Peyer's patch (tissue), 4 donors: ENCODE measurements around the gene SF3B4. TPM values are rescaled to one million over a fixed set of nuclear protein-coding genes. Genes with fewer than 3 reads are reported as not detected.
"Not testable (repeated sequence)": the region's sequence is repeated elsewhere in the genome, so short reads cannot be mapped to it uniquely, and the experiment has no call there.

ENCODE experiments used
- DNase-seq, 3 donors: peaks; one replicate each; pipeline ENCODE4 v3.0.0-alpha.2; 2017 to 2019
- H3K27ac ChIP-seq, 4 donors: fragments of 200-600 bp; sonication (generic); one replicate each; pipeline ENCODE4 v1.5.1; 2016 to 2019
- H3K27me3 ChIP-seq, 2 donors: fragments of 200-600 bp; sonication (generic); one replicate each; pipeline ENCODE4 v1.5.1; 2019
- H3K36me3 ChIP-seq, 3 donors: fragments of 200-600 bp; sonication (generic); one replicate each; pipeline ENCODE4 v1.5.1; 2016 to 2019
- H3K4me1 ChIP-seq, 4 donors: fragments of 200-600 bp; sonication (generic); one replicate each; pipeline ENCODE4 v1.5.1; 2016 to 2019
- H3K4me3 ChIP-seq, 4 donors: fragments of 200-600 bp; sonication (generic); 1 replicate in 3 of 4; 2 replicates in 1 of 4; pipeline ENCODE4 v1.5.1; 2016 to 2019; ENCODE audit warnings: mild to moderate bottlenecking in 1 of 4
- H3K9me3 ChIP-seq, 4 donors: fragments of 200-600 bp; sonication (generic); one replicate each; pipeline ENCODE4 v1.5.1; 2016 to 2019; ENCODE audit warnings: mild to moderate bottlenecking in 1 of 4
- CTCF ChIP-seq, 6 experiments: fragments of 450-650 bp in 4 of 6; fragments of 200-600 bp in 2 of 6; sonication (generic) in 1 of 6; IDR thresholded peaks; one replicate each; pipeline ENCODE4 v1.5.1; 2017 to 2019; ENCODE audit warnings: antibody characterized with exemption in 6 of 6, mild to moderate bottlenecking in 3 of 6, moderate library complexity in 1 of 6
- POLR2A ChIP-seq, 2 donors: fragments of 450-650 bp; IDR thresholded peaks; one replicate each; pipeline ENCODE4 v1.5.1; 2017; ENCODE audit warnings: antibody characterized with exemption in 2 of 2, mild to moderate bottlenecking in 2 of 2, moderate library complexity in 2 of 2
- total RNA-seq, 4 donors: library from RNA; depleted of rRNA; stranded (reverse); fragments of >200 nt; gene quantifications; one replicate each; pipeline ENCODE4 v1.1.0, GENCODE V29; 2016

Gene SF3B4
- total RNA-seq, 4 donors from 2014 or later: 21.0 to 32.2 (median 28.2) TPM

GRCh38 chr1:149949911-149950310, 22.3 kb upstream of the SF3B4 start:
- Histone ChIP-seq H3K4me3 (no peak overlapping the region), H3K9me3 (no peaks in the 10 kb centered on the region), H3K4me1 (no peaks in the 10 kb centered on the region), H3K36me3 (peaks cover 0 to 51% (median 0%) of the 10 kb centered on the region in 3 donors), H3K27me3 (no peaks in the 10 kb centered on the region), H3K27ac (no peak overlapping the region)
- TF ChIP-seq CTCF (IDR thresholded peaks at IDR 0.05) (no peak), POLR2A (IDR thresholded peaks at IDR 0.05) (no peak)
- DNase-seq: no peak

GRCh38 chr1:149945206-149945605, 17.6 kb upstream of the SF3B4 start:
- Histone ChIP-seq H3K36me3 (peaks cover 0 to 63% (median 0%) of the 10 kb centered on the region in 3 donors), H3K9me3 (no peaks in the 10 kb centered on the region), H3K27ac (no peak overlapping the region), H3K4me1 (no peaks in the 10 kb centered on the region), H3K27me3 (no peaks in the 10 kb centered on the region), H3K4me3 (no peak overlapping the region)
- DNase-seq: no peak
- TF ChIP-seq POLR2A (IDR thresholded peaks at IDR 0.05) (no peak), CTCF (IDR thresholded peaks at IDR 0.05) (no peak)

GRCh38 chr1:149942885-149943284, 15.3 kb upstream of the SF3B4 start:
- no peak for TF ChIP-seq CTCF (IDR thresholded peaks at IDR 0.05)
- no peak for TF ChIP-seq POLR2A (IDR thresholded peaks at IDR 0.05)
- no peak for DNase-seq

GRCh38 chr1:149942207-149942606, 14.6 kb upstream of the SF3B4 start:
- H3K27ac ChIP-seq: peak overlapping the region in 1 of 4 donors; percentile 14
- DNase-seq: no peak

More at GRCh38 chr1:149942885-149943284, 15.3 kb upstream of the SF3B4 start:
- Histone ChIP-seq H3K4me1 (peaks cover 0 to 14% (median 5%) of the 10 kb centered on the region in 4 donors), H3K4me3 (no peak overlapping the region), H3K27me3 (no peaks in the 10 kb centered on the region), H3K9me3 (no peaks in the 10 kb centered on the region), H3K27ac (peak overlapping the region in 2 of 4 donors; percentile 8 to 55), H3K36me3 (peaks cover 0 to 41% (median 0%) of the 10 kb centered on the region in 3 donors)

GRCh38 chr1:149940427-149940826, 12.8 kb upstream of the SF3B4 start:
- Histone ChIP-seq H3K27me3 (no peaks in the 10 kb centered on the region), H3K4me3 (no peak overlapping the region), H3K27ac (peak overlapping the region in 2 of 4 donors; percentile 63 to 89), H3K4me1 (peaks cover 0 to 25% (median 8%) of the 10 kb centered on the region in 4 donors), H3K36me3 (peaks cover 0 to 17% (median 0%) of the 10 kb centered on the region in 3 donors), H3K9me3 (no peaks in the 10 kb centered on the region)
- no peak for TF ChIP-seq CTCF (IDR thresholded peaks at IDR 0.05)
- TF ChIP-seq POLR2A (IDR thresholded peaks at IDR 0.05): no peak
- no peak for DNase-seq

More at GRCh38 chr1:149942207-149942606, 14.6 kb upstream of the SF3B4 start:
- Histone ChIP-seq H3K9me3 (no peaks in the 10 kb centered on the region), H3K4me3 (no peak overlapping the region), H3K36me3 (peaks cover 0 to 34% (median 0%) of the 10 kb centered on the region in 3 donors), H3K4me1 (peaks cover 0 to 21% (median 8%) of the 10 kb centered on the region in 4 donors), H3K27me3 (no peaks in the 10 kb centered on the region)
- TF ChIP-seq CTCF (IDR thresholded peaks at IDR 0.05) (peak in 1 of 6 experiments; percentile 11), POLR2A (IDR thresholded peaks at IDR 0.05) (no peak)

- H3K4me1 ChIP-seq: peaks cover 0 to 36% (median 8%) of the 10 kb centered on the region in 4 donors
- not testable (repeated sequence) for H3K9me3 ChIP-seq, DNase-seq, H3K36me3 ChIP-seq, H3K27me3 ChIP-seq
- H3K27ac ChIP-seq: peak overlapping the region; percentile 17 to 94 (median 70)
- H3K4me3 ChIP-seq: peak overlapping the region in 2 of 4 donors; percentile 36 to 40
Observed at GRCh38 chr1:149938668-149939003, 11.0 kb upstream of the SF3B4 start.
